ENCODE results near the gene GSTM3.
A peak's percentile ranks its signal among the peaks of the same experiment; 100 is the strongest.
"Not testable (repeated sequence)": the region's sequence is repeated elsewhere in the genome, so short reads cannot be mapped to it uniquely, and the experiment has no call there.

GSTM3 gene

GRCh38 chr1:109697861-109698260, 43.0 kb downstream of the GSTM3 start:
- not testable (repeated sequence) for DNase-seq (ENCODE audit: low read depth in 2 of 2)

DNA sequence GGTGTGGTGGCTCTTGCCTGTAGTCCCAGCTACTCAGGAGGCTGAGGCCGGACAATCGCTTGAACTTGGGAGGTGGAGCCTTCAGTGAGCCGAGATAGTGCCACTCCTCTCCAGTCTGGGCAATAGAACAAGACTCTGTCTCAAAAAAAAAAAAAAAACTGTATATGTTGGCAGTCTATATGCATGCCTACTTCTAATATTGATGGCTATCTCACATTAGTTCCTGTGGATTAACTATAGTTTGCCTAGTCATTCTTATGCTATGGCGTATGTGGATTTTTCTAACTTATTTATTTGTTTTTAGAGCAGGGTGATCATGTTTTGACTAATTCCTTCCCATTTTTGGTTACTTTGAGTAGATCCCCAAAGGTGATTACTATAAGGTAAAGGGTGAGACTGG, 43.8 kb downstream of the GSTM3 start:
- DNase-seq (ENCODE audit: low read depth in 2 of 2), result no peak

GRCh38 chr1:109695138-109695537, 45.7 kb downstream of the GSTM3 start:
- DNase-seq (ENCODE audit: low read depth in 2 of 2), result not testable (repeated sequence)

DNA sequence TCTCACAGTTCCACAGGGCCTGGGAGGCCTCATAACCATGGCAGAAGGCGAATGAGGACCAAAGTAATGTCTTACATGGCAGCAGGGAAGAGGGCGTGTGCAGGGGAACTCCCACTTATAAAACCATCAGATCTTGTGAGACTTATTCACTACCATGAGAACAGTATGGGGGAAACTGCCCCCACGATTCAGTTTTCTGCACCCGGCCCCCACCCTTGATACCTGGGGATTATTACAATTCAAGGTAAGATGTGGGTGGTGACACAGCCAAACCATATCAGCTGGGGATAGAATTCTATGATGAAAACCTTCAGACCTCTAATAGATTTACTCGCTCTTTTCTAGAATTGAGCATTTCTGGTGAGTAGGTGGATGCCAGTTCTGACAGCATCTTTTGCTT, 46.4 kb downstream of the GSTM3 start:
- DNase-seq (ENCODE audit: low read depth in 2 of 2), result not testable (repeated sequence)

DNA sequence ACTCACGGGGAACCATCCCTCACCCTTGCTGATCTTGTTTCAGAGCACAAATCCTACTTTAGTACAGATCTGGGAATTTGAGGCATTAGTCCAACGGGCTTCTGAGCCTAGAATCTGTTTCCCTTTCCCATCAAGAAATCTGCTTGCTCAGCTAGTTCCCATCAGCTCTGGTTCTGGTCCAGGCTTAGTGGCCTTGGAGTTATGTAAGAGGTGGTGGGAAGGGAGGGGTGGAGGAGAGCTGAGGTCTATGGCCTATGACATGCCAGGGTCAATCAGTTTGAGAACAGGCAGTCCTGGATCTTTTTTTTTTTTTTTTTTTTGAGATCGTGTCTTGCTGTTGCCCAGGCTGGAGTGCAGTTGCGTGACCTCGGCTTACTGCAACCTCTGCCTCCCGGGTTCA, 49.1 kb downstream of the GSTM3 start:
- no peak for DNase-seq (ENCODE audit: low read depth in 2 of 2)

DNA sequence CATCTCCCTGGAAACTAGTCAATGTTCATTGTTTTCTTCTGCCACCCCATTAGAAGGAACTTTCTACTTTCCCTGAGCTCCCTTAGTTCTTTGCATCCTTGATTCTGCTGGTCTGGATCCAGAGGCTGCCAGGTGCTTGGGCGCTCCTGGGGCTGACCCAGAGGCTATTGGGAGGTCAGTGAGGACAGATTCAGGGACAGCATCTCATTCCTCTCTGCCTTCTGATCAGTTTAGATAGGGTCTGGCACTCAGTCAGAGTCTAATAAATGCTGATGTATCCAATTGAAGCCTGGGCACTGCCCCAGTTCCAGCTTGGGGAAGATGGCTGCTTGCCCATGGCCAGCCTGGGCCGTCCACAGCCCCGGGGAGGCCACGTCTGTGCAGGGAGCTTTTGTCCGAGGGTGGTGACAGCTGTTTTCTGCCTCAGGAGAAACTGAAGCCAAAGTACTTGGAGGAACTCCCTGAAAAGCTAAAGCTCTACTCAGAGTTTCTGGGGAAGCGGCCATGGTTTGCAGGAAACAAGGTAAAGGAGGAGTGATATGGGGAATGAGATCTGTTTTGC, 50.9 kb downstream of the GSTM3 start:
- DNase-seq (ENCODE audit: low read depth in 2 of 2), result no peak

GRCh38 chr1:109687641-109688499, 53.0 kb downstream of the GSTM3 start, which contains the start of gene GSTM1:
TSS of gene GSTM1 (plus strand) at chr1:109687817. CDS start at chr1:109687874, 57 bp downstream.
- DNase-seq (ENCODE audit: low read depth in 2 of 2), result peak in 1 of 2 donors; percentile 65

- DNase-seq (ENCODE audit: low read depth in 2 of 2), result not testable (repeated sequence)
Observed at GRCh38 chr1:109687109-109687508, 53.7 kb downstream of the GSTM3 start.

DNA sequence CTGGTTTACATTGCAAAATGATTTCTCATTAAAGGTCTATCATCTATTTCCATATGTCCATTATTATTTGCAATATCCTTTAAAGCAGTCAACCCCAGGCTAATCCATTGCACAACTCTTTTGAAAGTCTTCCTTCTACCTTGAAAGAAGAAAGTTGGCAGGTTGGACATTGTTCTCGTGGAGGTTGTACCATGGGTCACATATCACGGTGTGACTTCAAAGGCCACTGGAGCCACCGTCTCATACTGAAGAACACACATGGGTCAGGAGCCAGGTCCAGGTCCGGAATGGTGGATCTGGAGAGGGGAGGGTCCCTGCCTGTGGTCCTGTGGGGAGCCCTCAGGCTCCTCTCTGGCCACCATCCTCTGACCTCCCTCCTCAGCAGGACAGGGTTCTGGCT, 54.9 kb downstream of the GSTM3 start:
- DNase-seq (ENCODE audit: low read depth in 2 of 2), result not testable (repeated sequence)

- not testable (repeated sequence) for DNase-seq (ENCODE audit: low read depth in 2 of 2)
Observed at GRCh38 chr1:109685399-109685798, 55.4 kb downstream of the GSTM3 start.

GRCh38 chr1:109684777-109685176, 56.1 kb downstream of the GSTM3 start:
- not testable (repeated sequence) for DNase-seq (ENCODE audit: low read depth in 2 of 2)

All from stimulated activated CD4-positive, alpha-beta T cell treated with anti-CD3 and anti-CD28 coated beads, Interleukin-4, amount 100 ng/mL, for 48 hours (primary cell).